Gastroesophageal sphincter (tissue), 3 donors: ENCODE data around the gene CEP170B.

Experiments used
- EP300 ChIP-seq: sonication (generic); formaldehyde crosslinking; IDR thresholded peaks from one replicate; pipeline ENCODE4 v1.6.1; 2017; ENCODE audit warnings: antibody characterized with exemption, mild to moderate bottlenecking
- POLR2A ChIP-seq, 2 donors: fragments of 450-650 bp; IDR thresholded peaks; one replicate each; pipeline ENCODE4 v1.6.1; 2017; ENCODE audit warnings: antibody characterized with exemption in 2 of 2, mild to moderate bottlenecking in 2 of 2, moderate library complexity in 1 of 2
- TF ChIP-seq, protein P1 (sequence below), 4 experiments: fragments of 200-600 bp in 2 of 4; fragments of 450-650 bp in 2 of 4; sonication (generic) in 1 of 4; IDR thresholded peaks; one replicate each; pipeline ENCODE4 v1.5.1; 2017 to 2019; ENCODE audit warnings: antibody characterized with exemption in 4 of 4, mild to moderate bottlenecking in 2 of 4, moderate library complexity in 2 of 4

DNA sequence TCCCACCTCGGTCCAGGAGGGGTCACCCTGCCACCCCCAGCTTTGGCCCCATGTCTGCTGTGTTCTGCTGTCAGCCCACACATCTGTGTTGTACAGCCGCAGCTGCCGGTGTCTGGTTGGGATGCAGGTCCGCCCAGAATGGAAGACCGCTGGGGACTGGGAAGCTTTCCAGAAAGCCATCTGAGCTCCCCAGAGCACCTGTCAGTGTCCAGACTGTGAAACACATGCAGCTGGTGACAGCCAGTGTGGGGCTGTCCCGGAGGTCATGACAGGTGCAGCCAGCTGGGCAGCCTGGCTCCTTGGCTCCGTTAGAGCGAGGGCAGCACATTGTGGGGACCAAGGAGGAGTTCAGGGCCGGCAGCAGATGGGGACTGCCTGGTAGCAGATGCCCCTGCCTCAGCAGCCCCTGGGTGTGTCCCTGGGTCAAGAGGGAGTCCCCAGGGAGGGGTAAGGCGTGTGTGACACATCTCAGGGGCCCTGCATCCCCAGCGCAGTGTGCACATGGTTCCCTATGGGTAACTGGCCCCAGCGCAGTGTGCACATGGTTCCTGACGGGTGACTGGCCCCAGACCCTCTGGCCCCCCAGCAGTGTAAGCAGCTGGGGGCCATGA, 16.4 kb downstream of the CEP170B start:
- TF ChIP-seq, protein P1, sequence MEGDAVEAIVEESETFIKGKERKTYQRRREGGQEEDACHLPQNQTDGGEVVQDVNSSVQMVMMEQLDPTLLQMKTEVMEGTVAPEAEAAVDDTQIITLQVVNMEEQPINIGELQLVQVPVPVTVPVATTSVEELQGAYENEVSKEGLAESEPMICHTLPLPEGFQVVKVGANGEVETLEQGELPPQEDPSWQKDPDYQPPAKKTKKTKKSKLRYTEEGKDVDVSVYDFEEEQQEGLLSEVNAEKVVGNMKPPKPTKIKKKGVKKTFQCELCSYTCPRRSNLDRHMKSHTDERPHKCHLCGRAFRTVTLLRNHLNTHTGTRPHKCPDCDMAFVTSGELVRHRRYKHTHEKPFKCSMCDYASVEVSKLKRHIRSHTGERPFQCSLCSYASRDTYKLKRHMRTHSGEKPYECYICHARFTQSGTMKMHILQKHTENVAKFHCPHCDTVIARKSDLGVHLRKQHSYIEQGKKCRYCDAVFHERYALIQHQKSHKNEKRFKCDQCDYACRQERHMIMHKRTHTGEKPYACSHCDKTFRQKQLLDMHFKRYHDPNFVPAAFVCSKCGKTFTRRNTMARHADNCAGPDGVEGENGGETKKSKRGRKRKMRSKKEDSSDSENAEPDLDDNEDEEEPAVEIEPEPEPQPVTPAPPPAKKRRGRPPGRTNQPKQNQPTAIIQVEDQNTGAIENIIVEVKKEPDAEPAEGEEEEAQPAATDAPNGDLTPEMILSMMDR (IDR thresholded peaks at IDR 0.05), result no peak
- no peak for TF ChIP-seq EP300
- TF ChIP-seq POLR2A (IDR thresholded peaks at IDR 0.05), result no peak
